ENCODE data around the gene CCL14.

CCL14 gene

GRCh38 chr17:35988164-35988563 lies 1.6 kb upstream of the CCL14 start:
- no peak for DNase-seq

- no peak for DNase-seq
Measured at GRCh38 chr17:35984140-35984539, 2.4 kb downstream of the CCL14 start.

GRCh38 chr17:35982409-35983191 lies 3.9 kb downstream of the CCL14 start:
- DNase-seq: no peak

- DNase-seq: no peak
Measured at GRCh38 chr17:35981908-35982330, 4.6 kb downstream of the CCL14 start.

- DNase-seq: no peak
Measured at GRCh38 chr17:35981246-35981645, 5.3 kb downstream of the CCL14 start, which contains the start of gene CCL16. Gene CCL16, minus strand, starts transcription at chr17:35981497. Its CDS starts 77 bp downstream, at chr17:35981420.

GRCh38 chr17:35978346-35978745 lies 8.2 kb downstream of the CCL14 start:
- DNase-seq: no peak

GRCh38 chr17:35977509-35977908 lies 9.0 kb downstream of the CCL14 start:
- no peak for DNase-seq

GRCh38 chr17:35973333-35974260 lies 12.9 kb downstream of the CCL14 start:
- no peak for DNase-seq

GRCh38 chr17:35972945-35973332 lies 13.6 kb downstream of the CCL14 start:
- DNase-seq: no peak

GRCh38 chr17:35972535-35972934 lies 14.0 kb downstream of the CCL14 start:
- DNase-seq: no peak

GRCh38 chr17:35972066-35972465 lies 14.5 kb downstream of the CCL14 start:
- no peak for DNase-seq

GRCh38 chr17:35969558-35970380 lies 16.8 kb downstream of the CCL14 start:
- DNase-seq: peak; percentile 30

GRCh38 chr17:35968520-35969054 lies 17.9 kb downstream of the CCL14 start:
- no peak for DNase-seq

- DNase-seq: no peak
Measured at GRCh38 chr17:35965272-35965671, 21.3 kb downstream of the CCL14 start.

GRCh38 chr17:35963663-35964062 lies 22.9 kb downstream of the CCL14 start:
- DNase-seq: no peak

- no peak for DNase-seq
Measured at GRCh38 chr17:35953720-35954119, 32.8 kb downstream of the CCL14 start.

- no peak for DNase-seq
Measured at GRCh38 chr17:35949401-35949800, 37.1 kb downstream of the CCL14 start.

- no peak for DNase-seq
Measured at GRCh38 chr17:35948092-35948491, 38.4 kb downstream of the CCL14 start.

GRCh38 chr17:35947156-35947585 lies 39.4 kb downstream of the CCL14 start:
- DNase-seq: no peak

GRCh38 chr17:35944151-35944550 lies 42.4 kb downstream of the CCL14 start:
- no peak for DNase-seq

- DNase-seq: no peak
Measured at GRCh38 chr17:35943537-35943936, 43.0 kb downstream of the CCL14 start, which contains the start of gene LYZL6. Gene LYZL6, minus strand, starts transcription at chr17:35943713. Its CDS starts 4,357 bp downstream, at chr17:35939356.

- DNase-seq: no peak
Measured at GRCh38 chr17:35942588-35943186, 43.8 kb downstream of the CCL14 start.

Measured in DMS 273 treated with DMSO at 0.1 percent for 48 hours (cell line).